Activated CD8-positive, alpha-beta memory T cell treated with anti-CD3 and anti-CD28 coated beads, Interleukin-2, amount 10 ng/mL, durations not matched to agents 7 days and 5 days (primary cell): Measurements from ENCODE around the gene ASPSCR1. TPM values are rescaled to one million over a fixed set of nuclear protein-coding genes. Genes with fewer than 3 reads are reported as not detected.
"Not testable (repeated sequence)": the region's sequence is repeated elsewhere in the genome, so short reads cannot be mapped to it uniquely, and the experiment has no call there.

Experiments used
- ATAC-seq: fragments of 150-1000 bp; cut with Tn5 transposase; one replicate; pipeline ENCODE4 v1.10.0; 2021; ENCODE audit warnings: moderate library complexity
- CTCF ChIA-PET: fragments of 350-600 bp; sonication (Branson Sonifier 250); formaldehyde crosslinking; loops from one replicate; lab custom pipeline; 2021; ENCODE audit warnings: antibody characterized with exemption; lab: Charles Lee
- DNase-seq: peaks from one replicate; pipeline ENCODE4 v3.0.0-alpha.2; 2020
- H3K27ac Mint-ChIP-seq: one replicate; pipeline ENCODE4 v1.8.0; 2021; ENCODE audit warnings: mild to moderate bottlenecking, mixed read lengths
- H3K27me3 Mint-ChIP-seq: one replicate; pipeline ENCODE4 v1.8.0; 2021; ENCODE audit warnings: mixed read lengths
- H3K36me3 Mint-ChIP-seq: one replicate; pipeline ENCODE4 v1.8.0; 2021; ENCODE audit warnings: mild to moderate bottlenecking, mixed read lengths
- H3K4me1 Mint-ChIP-seq: one replicate; pipeline ENCODE4 v1.8.0; 2021; ENCODE audit warnings: mixed read lengths
- H3K4me3 Mint-ChIP-seq: one replicate; pipeline ENCODE4 v1.8.0; 2021; ENCODE audit warnings: mild to moderate bottlenecking, moderate library complexity, mixed read lengths
- H3K9me3 Mint-ChIP-seq: one replicate; pipeline ENCODE4 v1.8.0; 2022; ENCODE audit warnings: low read depth, mixed read lengths
- total RNA-seq, 2 experiments: library from RNA; stranded (reverse); gene quantifications; one replicate each; pipeline ENCODE4 v1.2.3, GENCODE V29; 2021

Gene ASPSCR1
- total RNA-seq, 2 experiments from 2014 or later: 29.5 to 31.4 TPM

- peaks cover 17% of the 10 kb centered on the region for H3K27me3 Mint-ChIP-seq
- CTCF ChIA-PET: interaction anchor here (1.1 to 2.8 kb wide), 7 partner anchors 9 to 70 kb away, joined by 3 to 20 read pairs (median 5); partner anchors contain the start of gene DCXR
- H3K9me3 Mint-ChIP-seq: no peaks in the 10 kb centered on the region
- H3K4me3 Mint-ChIP-seq: peak overlapping the region; percentile 47
- no peak overlapping the region for H3K27ac Mint-ChIP-seq
- ATAC-seq (no peak), DNase-seq (no peak)
- peaks cover 7% of the 10 kb centered on the region for H3K4me1 Mint-ChIP-seq
- H3K36me3 Mint-ChIP-seq: no peaks in the 10 kb centered on the region
Measured at GRCh38 chr17:81968396-81968745, 9.1 kb upstream of the ASPSCR1 start.

- Mint-ChIP-seq H3K36me3 (no peaks in the 10 kb centered on the region), H3K4me1 (peaks cover 7% of the 10 kb centered on the region), H3K27me3 (peaks cover 10% of the 10 kb centered on the region), H3K27ac (no peak overlapping the region), H3K4me3 (no peak overlapping the region), H3K9me3 (no peaks in the 10 kb centered on the region)
- CTCF ChIA-PET: interaction anchor here (1.1 to 2.8 kb wide), 7 partner anchors 9 to 69 kb away, joined by 3 to 20 read pairs (median 5); partner anchors contain the start of gene DCXR
- DNase-seq: no peak
- ATAC-seq: no peak
Measured at GRCh38 chr17:81968850-81969812, 8.3 kb upstream of the ASPSCR1 start.

- H3K27me3 Mint-ChIP-seq: peaks cover 5% of the 10 kb centered on the region
- ATAC-seq (no peak), DNase-seq (no peak)
- H3K36me3 Mint-ChIP-seq: peaks cover 1% of the 10 kb centered on the region
- peaks cover 9% of the 10 kb centered on the region for H3K4me1 Mint-ChIP-seq
- no peaks in the 10 kb centered on the region for H3K9me3 Mint-ChIP-seq
- no peak overlapping the region for H3K4me3 Mint-ChIP-seq
- CTCF ChIA-PET: no interaction called here
- no peak overlapping the region for H3K27ac Mint-ChIP-seq
Measured at GRCh38 chr17:81973432-81973831, 4.0 kb upstream of the ASPSCR1 start.

GRCh38 chr17:81976332-81977210 is 858 bp upstream of the ASPSCR1 start:
- peak overlapping the region; percentile 93 for H3K4me3 Mint-ChIP-seq
- H3K27ac Mint-ChIP-seq: peak overlapping the region; percentile 98
- DNase-seq: peak; percentile 53
- H3K27me3 Mint-ChIP-seq: peaks cover 5% of the 10 kb centered on the region
- H3K9me3 Mint-ChIP-seq: no peaks in the 10 kb centered on the region
- H3K36me3 Mint-ChIP-seq: peaks cover 1% of the 10 kb centered on the region
- peaks cover 28% of the 10 kb centered on the region for H3K4me1 Mint-ChIP-seq
- CTCF ChIA-PET: interaction anchor here (0.9 to 3.0 kb wide), 4 partner anchors 10 to 46 kb away, joined by 4 to 22 read pairs (median 6); partner anchors contain the start of genes CENPX and LRRC45
- no peak for ATAC-seq

- Mint-ChIP-seq H3K9me3 (no peaks in the 10 kb centered on the region), H3K27ac (peak overlapping the region; percentile 17), H3K27me3 (peaks cover 5% of the 10 kb centered on the region), H3K36me3 (peaks cover 1% of the 10 kb centered on the region), H3K4me3 (peak overlapping the region; percentile 53), H3K4me1 (peaks cover 29% of the 10 kb centered on the region)
- ATAC-seq (no peak), DNase-seq (no peak)
- CTCF ChIA-PET: interaction anchor here (0.7 to 1.5 kb wide), 4 partner anchors 10 to 51 kb away, joined by 3 to 6 read pairs (median 3); no protein-coding TSS in a partner anchor
Measured at GRCh38 chr17:81978524-81979298, 1.3 kb downstream of the ASPSCR1 start.

GRCh38 chr17:81980122-81980521 is 2.7 kb downstream of the ASPSCR1 start:
- Mint-ChIP-seq H3K27ac (no peak overlapping the region), H3K27me3 (peaks cover under 1% of the 10 kb centered on the region), H3K4me3 (no peak overlapping the region), H3K9me3 (no peaks in the 10 kb centered on the region), H3K4me1 (peaks cover 29% of the 10 kb centered on the region), H3K36me3 (peaks cover 5% of the 10 kb centered on the region)
- CTCF ChIA-PET: interaction anchor here (1.0 to 1.3 kb wide), 3 partner anchors 13 to 42 kb away, joined by 3 to 6 read pairs (median 5); no protein-coding TSS in a partner anchor
- DNase-seq (no peak), ATAC-seq (no peak)

- H3K4me1 Mint-ChIP-seq: peaks cover 29% of the 10 kb centered on the region
- H3K36me3 Mint-ChIP-seq: peaks cover 8% of the 10 kb centered on the region
- no peak overlapping the region for H3K4me3 Mint-ChIP-seq
- no peaks in the 10 kb centered on the region for H3K27me3 Mint-ChIP-seq
- no peaks in the 10 kb centered on the region for H3K9me3 Mint-ChIP-seq
- no peak for ATAC-seq
- no peak overlapping the region for H3K27ac Mint-ChIP-seq
- CTCF ChIA-PET: interaction anchor here (1.3 kb wide), 2 partner anchors 14 to 21 kb away, joined by 3 to 6 read pairs; no protein-coding TSS in a partner anchor
- no peak for DNase-seq
Measured at GRCh38 chr17:81980707-81981343, 3.4 kb downstream of the ASPSCR1 start.

GRCh38 chr17:81981511-81981910 is 4.1 kb downstream of the ASPSCR1 start:
- CTCF ChIA-PET, H3K4me3 Mint-ChIP-seq, H3K27ac Mint-ChIP-seq, H3K9me3 Mint-ChIP-seq, H3K27me3 Mint-ChIP-seq, DNase-seq, H3K36me3 Mint-ChIP-seq, ATAC-seq: not testable (repeated sequence)
- peaks cover 26% of the 10 kb centered on the region for H3K4me1 Mint-ChIP-seq

- no peak for DNase-seq
- Mint-ChIP-seq H3K27ac (no peak overlapping the region), H3K4me1 (peaks cover 22% of the 10 kb centered on the region), H3K9me3 (no peaks in the 10 kb centered on the region), H3K27me3 (no peaks in the 10 kb centered on the region), H3K4me3 (no peak overlapping the region), H3K36me3 (peaks cover 8% of the 10 kb centered on the region)
- CTCF ChIA-PET: interaction anchor here (1.0 kb wide), 1 partner anchor 24 kb away, joined by 3 read pairs; no protein-coding TSS in a partner anchor
- ATAC-seq: no peak
Measured at GRCh38 chr17:81983011-81983638, 5.7 kb downstream of the ASPSCR1 start.

GRCh38 chr17:81983639-81984373 is 6.4 kb downstream of the ASPSCR1 start:
- CTCF ChIA-PET: no interaction called here
- Mint-ChIP-seq H3K4me1 (peaks cover 18% of the 10 kb centered on the region), H3K27ac (no peak overlapping the region), H3K4me3 (no peak overlapping the region), H3K9me3 (no peaks in the 10 kb centered on the region), H3K27me3 (no peaks in the 10 kb centered on the region), H3K36me3 (peaks cover 8% of the 10 kb centered on the region)
- no peak for ATAC-seq
- no peak for DNase-seq

GRCh38 chr17:81984773-81985410 is 7.5 kb downstream of the ASPSCR1 start:
- Mint-ChIP-seq H3K27me3 (no peaks in the 10 kb centered on the region), H3K9me3 (no peaks in the 10 kb centered on the region), H3K4me3 (no peak overlapping the region), H3K36me3 (peaks cover 8% of the 10 kb centered on the region), H3K4me1 (peaks cover 13% of the 10 kb centered on the region), H3K27ac (no peak overlapping the region)
- CTCF ChIA-PET: interaction anchor here (0.8 to 1.6 kb wide), 2 partner anchors 35 to 45 kb away, joined by 3 to 10 read pairs; no protein-coding TSS in a partner anchor
- ATAC-seq (no peak), DNase-seq (no peak)
